A549 (cell line): ENCODE results near the gene BRMS1. TPM values are rescaled to one million over a fixed set of nuclear protein-coding genes. Genes with fewer than 3 reads are reported as not detected.

ENCODE experiments used
- ATAC-seq, 2 experiments: fragments of 200-7000 bp in 1 of 2; fragments of >200 bp in 1 of 2; cut with Nextera tagmentation in 1 of 2; cut with Tn5 transposase in 1 of 2; 3 replicates each; pipeline versions ENCODE4 v1.8.0 to v1.9.1; 2018 to 2020; ENCODE audit warnings: mild to moderate bottlenecking in 1 of 2, moderate library complexity in 1 of 2
- CTCF ChIA-PET: fragments of 300-600 bp; sonication (Branson Sonifier 250); formaldehyde crosslinking; extraction: SDS; loops from one replicate; lab custom pipeline; 2021; ENCODE audit warnings: antibody characterized with exemption, inconsistent platforms; lab: Yijun Ruan, JAX
- POLR2A ChIA-PET: fragments of 350-600 bp; formaldehyde crosslinking; extraction: SDS; loops from one replicate; lab custom pipeline; 2021; ENCODE audit warnings: antibody characterized with exemption, inconsistent platforms; lab: Yijun Ruan, JAX
- DNase-seq, 2 experiments: peaks; one replicate each; pipeline versions ENCODE4 v3.0.0 to v3.0.0-alpha.2; 2011 to 2016; ENCODE audit warnings: low read depth in 1 of 2, low spot score in 1 of 2
- FAIRE-seq: peaks from 2 replicates; lab custom pipeline; 2011; peaks lifted over from hg19 to GRCh38; lab: Jason Lieb, UNC
- H3K27ac ChIP-seq, 2 experiments: fragments of >200 bp; sonication (Bioruptor Twin); formaldehyde crosslinking; 3 replicates each; pipeline ENCODE4 v1.5.1; 2016 to 2017
- H3K4me1 ChIP-seq: fragments of >200 bp; sonication (Bioruptor Twin); formaldehyde crosslinking; 3 replicates; pipeline ENCODE4 v1.6.1; 2016
- H3K4me2 ChIP-seq: fragments of >200 bp; sonication (Bioruptor Twin); formaldehyde crosslinking; 3 replicates; pipeline ENCODE4 v1.6.1; 2016
- H3K4me3 ChIP-seq: fragments of >200 bp; sonication (Bioruptor Twin); formaldehyde crosslinking; 3 replicates; pipeline ENCODE4 v1.5.1; 2016
- H3K9me3 ChIP-seq: fragments of >200 bp; sonication (Bioruptor Twin); formaldehyde crosslinking; 3 replicates; pipeline ENCODE4 v1.6.1; 2016
- EHMT2 ChIP-seq: fragments of 200-600 bp; sonication (generic); IDR thresholded peaks from 2 replicates; pipeline ENCODE4 v1.6.1; 2016; ENCODE audit warnings: antibody characterized with exemption, low read depth, mild to moderate bottlenecking, moderate library complexity
- FOSL2 ChIP-seq, 2 experiments: fragments of 450-650 bp in 1 of 2; fragments of >200 bp in 1 of 2; sonication (Bioruptor Twin) in 1 of 2; formaldehyde crosslinking; IDR thresholded peaks; 2 replicates each; pipeline versions ENCODE4 v1.5.0 to v1.6.1; 2016 to 2020; ENCODE audit warnings: mild to moderate bottlenecking in 1 of 2, moderate library complexity in 1 of 2
- FOXS1 ChIP-seq: fragments of 250-450 bp; sonication (Bioruptor Pico); IDR thresholded peaks from 2 replicates; pipeline ENCODE4 v1.5.0; 2020; ENCODE audit warnings: mild to moderate bottlenecking, moderate library complexity
- GATA3 ChIP-seq: IDR thresholded peaks from 2 replicates; pipeline ENCODE4 v1.6.1; 2012; ENCODE audit warnings: borderline replicate concordance
- HEYL ChIP-seq: fragments of 250-450 bp; sonication (Bioruptor Pico); IDR thresholded peaks from 2 replicates; pipeline ENCODE4 v1.8.0; 2021; ENCODE audit warnings: mild to moderate bottlenecking, moderate library complexity
- HOXB5 ChIP-seq: fragments of 250-450 bp; sonication (Bioruptor Pico); IDR thresholded peaks from 2 replicates; pipeline ENCODE4 v1.5.0; 2020; ENCODE audit warnings: mild to moderate bottlenecking, moderate library complexity
- JUN ChIP-seq, 2 experiments: fragments of >200 bp; sonication (Bioruptor Twin); formaldehyde crosslinking; IDR thresholded peaks; 2 replicates in 1 of 2; 3 replicates in 1 of 2; pipeline ENCODE4 v1.6.1; 2016 to 2017
- KDM1A ChIP-seq: fragments of 200-600 bp; sonication (generic); IDR thresholded peaks from 2 replicates; pipeline ENCODE4 v1.6.1; 2016; ENCODE audit warnings: low read depth, mild to moderate bottlenecking
- MAFK ChIP-seq: fragments of 450-650 bp; IDR thresholded peaks from 2 replicates; pipeline ENCODE4 v1.6.1; 2014; ENCODE audit not compliant: partially characterized antibody
- POLR2AphosphoS2 ChIP-seq: conservative IDR thresholded peaks from 2 replicates; pipeline ENCODE4 v1.6.1; 2012; ENCODE audit warnings: low read length, improper control_type of control experiment, inconsistent platforms
- RARB ChIP-seq: fragments of 250-450 bp; sonication (Bioruptor Pico); IDR thresholded peaks from 2 replicates; pipeline ENCODE4 v1.8.0; 2021; ENCODE audit warnings: mild to moderate bottlenecking, moderate library complexity
- RFX5 ChIP-seq: fragments of 450-650 bp; IDR thresholded peaks from 2 replicates; pipeline ENCODE4 v1.7.1; 2014; ENCODE audit warnings: antibody characterized with exemption, mild to moderate bottlenecking, moderate library complexity
- RNF2 ChIP-seq: fragments of 200-600 bp; sonication (generic); IDR thresholded peaks from 2 replicates; pipeline ENCODE4 v1.6.1; 2016; ENCODE audit warnings: low read depth, mild to moderate bottlenecking, antibody characterized with exemption, moderate library complexity, borderline replicate concordance
- TFCP2L1 ChIP-seq: fragments of 250-450 bp; sonication (Bioruptor Pico); IDR thresholded peaks from 2 replicates; pipeline ENCODE4 v1.5.0; 2021; ENCODE audit warnings: mild to moderate bottlenecking
- TP53 ChIP-seq: fragments of 250-450 bp; sonication (Bioruptor Pico); IDR thresholded peaks from 2 replicates; pipeline ENCODE4 v1.5.0; 2021; ENCODE audit warnings: mild to moderate bottlenecking, moderate library complexity
- ZFP36 ChIP-seq: fragments of 450-650 bp; IDR thresholded peaks from 2 replicates; pipeline ENCODE4 v1.6.1; 2014; ENCODE audit warnings: borderline replicate concordance; ENCODE audit not compliant: partially characterized antibody
- ZSCAN20 ChIP-seq: fragments of 250-450 bp; sonication (Bioruptor Pico); IDR thresholded peaks from 2 replicates; pipeline ENCODE4 v1.8.0; 2022; ENCODE audit warnings: mild to moderate bottlenecking, moderate library complexity
- WGBS: methylation state at CpG from one replicate; pipeline ENCODE4 v1.1.6; 2017; ENCODE audit errors: missing lambda C conversion rate; 5-methylcytosine and 5-hydroxymethylcytosine counted together
- polyA plus RNA-seq, 4 experiments: library from polyadenylated mRNA; depleted of rRNA in 3 of 4; stranded (reverse); fragments of >200 nt; fragmentation: RNase III in 1 of 4; extraction: RNeasy Plus Mini Kit Qiagen cat#74134 plus additional on column Dnase treatment in 1 of 4; gene quantifications; 2 replicates in 3 of 4; 3 replicates in 1 of 4; pipeline ENCODE4 v1.2.3, GENCODE V29; 2011 to 2017
- TF ChIP-seq, protein P1 (sequence below): fragments of 450-650 bp; IDR thresholded peaks from 2 replicates; pipeline ENCODE4 v1.6.1; 2014; ENCODE audit warnings: antibody characterized with exemption
- TF ChIP-seq, protein P2 (sequence below): fragments of 200-600 bp; sonication (generic); IDR thresholded peaks from 2 replicates; pipeline ENCODE4 v1.6.1; 2016; ENCODE audit warnings: antibody characterized with exemption, mild to moderate bottlenecking, moderate library complexity
- TF ChIP-seq, protein P3 (sequence below): IDR thresholded peaks from 2 replicates; pipeline ENCODE4 v1.6.1; 2012
- TF ChIP-seq, protein P4 (sequence below): fragments of >200 bp; sonication (Bioruptor Twin); formaldehyde crosslinking; IDR thresholded peaks from 3 replicates; pipeline ENCODE4 v1.6.1; 2016
- TF ChIP-seq, protein P5 (sequence below): IDR thresholded peaks from 2 replicates; pipeline ENCODE4 v1.6.1; 2012
- TF ChIP-seq, protein P6 (sequence below): fragments of 250-450 bp; sonication (Bioruptor Pico); IDR thresholded peaks from 2 replicates; pipeline ENCODE4 v1.5.0; 2020; ENCODE audit warnings: low read depth, mild to moderate bottlenecking, moderate library complexity
- TF ChIP-seq, protein P7 (sequence below): fragments of >200 bp; sonication (Bioruptor Twin); formaldehyde crosslinking; IDR thresholded peaks from 3 replicates; pipeline ENCODE4 v1.5.1; 2016

Gene BRMS1
- polyA plus RNA-seq, 2 of the 4 experiments (the other 2 are of a cell fraction): 56.2 to 90.8 TPM

DNA sequence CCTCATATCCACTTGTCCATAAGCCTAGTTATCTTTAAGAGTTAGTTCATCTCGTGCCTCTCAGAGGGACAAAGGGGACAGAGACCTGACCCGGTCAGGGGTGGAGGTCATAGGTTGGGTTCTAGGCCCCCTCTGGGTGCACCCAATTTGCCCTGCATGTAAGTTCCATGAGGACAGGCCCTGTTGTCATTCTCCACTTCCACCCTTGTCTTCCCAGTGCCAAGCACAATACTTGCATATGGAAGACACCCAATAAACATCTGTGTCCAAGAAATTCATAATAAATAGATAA, 54.6 kb downstream of the BRMS1 start:
- FAIRE-seq: no peak
- ChIA-PET POLR2A (no interaction called here), CTCF (interaction anchor here (0.6 to 8.3 kb wide), 4 partner anchors 9 to 98 kb away, joined by 3 to 63 read pairs (median 14); no protein-coding TSS in a partner anchor)
- Histone ChIP-seq H3K9me3 (no peaks in the 10 kb centered on the region), H3K4me1 (peaks cover 20% of the 10 kb centered on the region), H3K4me2 (peak overlapping the region; percentile 91), H3K4me3 (0 out of 3 replicates have a peak overlapping the region, but pooled peaks have one; percentile 86), H3K27ac (no peak overlapping the region; a peak in 2 of 6 replicates)
- no peak for ATAC-seq
- WGBS: 85% methylated on average over 2 of the region's 2 CpGs
- TF ChIP-seq EHMT2: peak; percentile 55; the same call in 1 of the 2 replicates
- TF ChIP-seq HOXB5 (CRISPR knock-in tag): no peak
- TF ChIP-seq MAFK: no peak
- DNase-seq: no peak

DNA sequence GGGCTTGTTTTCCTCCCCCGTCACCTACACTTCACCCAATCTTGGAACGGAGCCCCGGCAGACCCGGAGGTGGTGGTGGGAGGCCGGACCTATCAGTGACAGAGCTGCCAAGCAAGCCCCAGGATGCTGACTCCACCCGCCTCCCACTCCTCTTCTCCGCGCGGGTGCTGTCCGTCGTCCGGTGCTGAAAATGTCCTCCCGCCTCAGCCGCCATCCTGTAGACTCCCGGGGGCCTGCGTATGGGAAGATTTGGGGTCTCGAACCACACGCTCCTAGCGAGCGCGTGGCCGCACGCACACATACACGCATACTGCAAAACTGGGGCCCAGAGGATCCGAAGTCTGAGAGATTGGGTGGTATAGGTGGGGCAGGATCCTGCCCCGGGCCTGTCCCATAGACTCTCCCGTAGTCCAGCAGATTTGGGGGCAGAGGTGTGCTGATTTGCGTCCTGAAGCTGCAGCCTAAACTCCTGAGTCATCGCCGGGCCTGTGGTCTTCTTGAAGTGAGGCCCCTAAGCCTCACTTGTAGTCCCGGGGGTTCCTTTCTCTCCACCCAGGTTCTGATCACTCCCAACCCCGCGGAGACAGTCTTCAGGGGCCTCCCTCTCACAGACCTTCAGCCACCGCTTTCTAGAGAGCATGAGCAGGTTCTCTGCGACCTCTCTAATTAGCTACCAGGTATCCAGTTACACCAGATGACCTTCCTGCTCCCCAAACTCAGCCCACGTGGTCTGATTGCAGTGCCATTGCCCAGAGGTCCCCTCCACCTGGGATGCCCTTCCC, 55.2 kb downstream of the BRMS1 start:
- H3K9me3 ChIP-seq: no peaks in the 10 kb centered on the region
- peak overlapping the region; percentile 91 for H3K4me2 ChIP-seq
- DNase-seq (peak in 1 of 2 experiments; percentile 60), ATAC-seq (peak; percentile 41 to 58), FAIRE-seq (no peak)
- WGBS: 19% methylated on average over 33 of the region's 36 CpGs
- peak overlapping the region; percentile 79 to 88 for H3K27ac ChIP-seq
- CTCF ChIA-PET: interaction anchor here (0.6 to 8.3 kb wide), 10 partner anchors 8 to 140 kb away, joined by 3 to 63 read pairs (median 4); partner anchors contain the start of gene RIN1
- peak overlapping the region; percentile 86 for H3K4me3 ChIP-seq
- POLR2A ChIA-PET: interaction anchor here (0.5 to 1.5 kb wide), 8 partner anchors 9 to 236 kb away, joined by 3 to 10 read pairs (median 4); partner anchors contain the start of genes BRMS1, NPAS4 and RIN1
- peaks cover 20% of the 10 kb centered on the region for H3K4me1 ChIP-seq
- peak; percentile 91 for TF ChIP-seq EHMT2
- TF ChIP-seq, protein P1, sequence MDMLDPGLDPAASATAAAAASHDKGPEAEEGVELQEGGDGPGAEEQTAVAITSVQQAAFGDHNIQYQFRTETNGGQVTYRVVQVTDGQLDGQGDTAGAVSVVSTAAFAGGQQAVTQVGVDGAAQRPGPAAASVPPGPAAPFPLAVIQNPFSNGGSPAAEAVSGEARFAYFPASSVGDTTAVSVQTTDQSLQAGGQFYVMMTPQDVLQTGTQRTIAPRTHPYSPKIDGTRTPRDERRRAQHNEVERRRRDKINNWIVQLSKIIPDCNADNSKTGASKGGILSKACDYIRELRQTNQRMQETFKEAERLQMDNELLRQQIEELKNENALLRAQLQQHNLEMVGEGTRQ: no peak
- TF ChIP-seq, protein P2, sequence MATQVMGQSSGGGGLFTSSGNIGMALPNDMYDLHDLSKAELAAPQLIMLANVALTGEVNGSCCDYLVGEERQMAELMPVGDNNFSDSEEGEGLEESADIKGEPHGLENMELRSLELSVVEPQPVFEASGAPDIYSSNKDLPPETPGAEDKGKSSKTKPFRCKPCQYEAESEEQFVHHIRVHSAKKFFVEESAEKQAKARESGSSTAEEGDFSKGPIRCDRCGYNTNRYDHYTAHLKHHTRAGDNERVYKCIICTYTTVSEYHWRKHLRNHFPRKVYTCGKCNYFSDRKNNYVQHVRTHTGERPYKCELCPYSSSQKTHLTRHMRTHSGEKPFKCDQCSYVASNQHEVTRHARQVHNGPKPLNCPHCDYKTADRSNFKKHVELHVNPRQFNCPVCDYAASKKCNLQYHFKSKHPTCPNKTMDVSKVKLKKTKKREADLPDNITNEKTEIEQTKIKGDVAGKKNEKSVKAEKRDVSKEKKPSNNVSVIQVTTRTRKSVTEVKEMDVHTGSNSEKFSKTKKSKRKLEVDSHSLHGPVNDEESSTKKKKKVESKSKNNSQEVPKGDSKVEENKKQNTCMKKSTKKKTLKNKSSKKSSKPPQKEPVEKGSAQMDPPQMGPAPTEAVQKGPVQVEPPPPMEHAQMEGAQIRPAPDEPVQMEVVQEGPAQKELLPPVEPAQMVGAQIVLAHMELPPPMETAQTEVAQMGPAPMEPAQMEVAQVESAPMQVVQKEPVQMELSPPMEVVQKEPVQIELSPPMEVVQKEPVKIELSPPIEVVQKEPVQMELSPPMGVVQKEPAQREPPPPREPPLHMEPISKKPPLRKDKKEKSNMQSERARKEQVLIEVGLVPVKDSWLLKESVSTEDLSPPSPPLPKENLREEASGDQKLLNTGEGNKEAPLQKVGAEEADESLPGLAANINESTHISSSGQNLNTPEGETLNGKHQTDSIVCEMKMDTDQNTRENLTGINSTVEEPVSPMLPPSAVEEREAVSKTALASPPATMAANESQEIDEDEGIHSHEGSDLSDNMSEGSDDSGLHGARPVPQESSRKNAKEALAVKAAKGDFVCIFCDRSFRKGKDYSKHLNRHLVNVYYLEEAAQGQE: peak; percentile 98
- 0 out of 2 replicates have a peak, but pooled peaks have one; percentile 5 for TF ChIP-seq GATA3
- TF ChIP-seq, protein P3, sequence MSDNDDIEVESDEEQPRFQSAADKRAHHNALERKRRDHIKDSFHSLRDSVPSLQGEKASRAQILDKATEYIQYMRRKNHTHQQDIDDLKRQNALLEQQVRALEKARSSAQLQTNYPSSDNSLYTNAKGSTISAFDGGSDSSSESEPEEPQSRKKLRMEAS: 0 out of 2 replicates have a peak, but pooled peaks have one; percentile 9
- TF ChIP-seq ZSCAN20: peak; percentile 48; the same call in 1 of the 2 replicates
- TF ChIP-seq RFX5: no peak
- 0 out of 2 replicates have a peak, but pooled peaks have one; percentile 44 for TF ChIP-seq KDM1A
- no peak for TF ChIP-seq ZFP36
- TF ChIP-seq HEYL (CRISPR knock-in tag): no peak
- no peak for TF ChIP-seq FOSL2 (IDR thresholded peaks at IDR 0.05)
- no peak for TF ChIP-seq FOSL2 (CRISPR knock-in tag; IDR thresholded peaks at IDR 0.05)
- TF ChIP-seq, protein P4, sequence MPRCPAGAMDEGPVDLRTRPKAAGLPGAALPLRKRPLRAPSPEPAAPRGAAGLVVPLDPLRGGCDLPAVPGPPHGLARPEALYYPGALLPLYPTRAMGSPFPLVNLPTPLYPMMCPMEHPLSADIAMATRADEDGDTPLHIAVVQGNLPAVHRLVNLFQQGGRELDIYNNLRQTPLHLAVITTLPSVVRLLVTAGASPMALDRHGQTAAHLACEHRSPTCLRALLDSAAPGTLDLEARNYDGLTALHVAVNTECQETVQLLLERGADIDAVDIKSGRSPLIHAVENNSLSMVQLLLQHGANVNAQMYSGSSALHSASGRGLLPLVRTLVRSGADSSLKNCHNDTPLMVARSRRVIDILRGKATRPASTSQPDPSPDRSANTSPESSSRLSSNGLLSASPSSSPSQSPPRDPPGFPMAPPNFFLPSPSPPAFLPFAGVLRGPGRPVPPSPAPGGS: no peak
- TF ChIP-seq FOXS1 (CRISPR knock-in tag): no peak
- 0 out of 5 replicates have a peak, but pooled peaks of 1 of the 2 experiments have one; percentile 7 for TF ChIP-seq JUN (IDR thresholded peaks at IDR 0.05)
- TF ChIP-seq POLR2AphosphoS2: no peak
- TF ChIP-seq RARB (CRISPR knock-in tag): no peak
- TF ChIP-seq RNF2: no peak
- TF ChIP-seq, protein P5, sequence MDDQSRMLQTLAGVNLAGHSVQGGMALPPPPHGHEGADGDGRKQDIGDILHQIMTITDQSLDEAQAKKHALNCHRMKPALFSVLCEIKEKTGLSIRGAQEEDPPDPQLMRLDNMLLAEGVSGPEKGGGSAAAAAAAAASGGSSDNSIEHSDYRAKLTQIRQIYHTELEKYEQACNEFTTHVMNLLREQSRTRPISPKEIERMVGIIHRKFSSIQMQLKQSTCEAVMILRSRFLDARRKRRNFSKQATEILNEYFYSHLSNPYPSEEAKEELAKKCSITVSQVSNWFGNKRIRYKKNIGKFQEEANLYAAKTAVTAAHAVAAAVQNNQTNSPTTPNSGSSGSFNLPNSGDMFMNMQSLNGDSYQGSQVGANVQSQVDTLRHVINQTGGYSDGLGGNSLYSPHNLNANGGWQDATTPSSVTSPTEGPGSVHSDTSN: no peak
- TF ChIP-seq, protein P6, sequence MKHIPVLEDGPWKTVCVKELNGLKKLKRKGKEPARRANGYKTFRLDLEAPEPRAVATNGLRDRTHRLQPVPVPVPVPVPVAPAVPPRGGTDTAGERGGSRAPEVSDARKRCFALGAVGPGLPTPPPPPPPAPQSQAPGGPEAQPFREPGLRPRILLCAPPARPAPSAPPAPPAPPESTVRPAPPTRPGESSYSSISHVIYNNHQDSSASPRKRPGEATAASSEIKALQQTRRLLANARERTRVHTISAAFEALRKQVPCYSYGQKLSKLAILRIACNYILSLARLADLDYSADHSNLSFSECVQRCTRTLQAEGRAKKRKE (CRISPR knock-in tag): no peak
- TF ChIP-seq TFCP2L1: 0 out of 2 replicates have a peak, but pooled peaks have one; percentile 31
- no peak for TF ChIP-seq TP53 (CRISPR knock-in tag)
- TF ChIP-seq, protein P7, sequence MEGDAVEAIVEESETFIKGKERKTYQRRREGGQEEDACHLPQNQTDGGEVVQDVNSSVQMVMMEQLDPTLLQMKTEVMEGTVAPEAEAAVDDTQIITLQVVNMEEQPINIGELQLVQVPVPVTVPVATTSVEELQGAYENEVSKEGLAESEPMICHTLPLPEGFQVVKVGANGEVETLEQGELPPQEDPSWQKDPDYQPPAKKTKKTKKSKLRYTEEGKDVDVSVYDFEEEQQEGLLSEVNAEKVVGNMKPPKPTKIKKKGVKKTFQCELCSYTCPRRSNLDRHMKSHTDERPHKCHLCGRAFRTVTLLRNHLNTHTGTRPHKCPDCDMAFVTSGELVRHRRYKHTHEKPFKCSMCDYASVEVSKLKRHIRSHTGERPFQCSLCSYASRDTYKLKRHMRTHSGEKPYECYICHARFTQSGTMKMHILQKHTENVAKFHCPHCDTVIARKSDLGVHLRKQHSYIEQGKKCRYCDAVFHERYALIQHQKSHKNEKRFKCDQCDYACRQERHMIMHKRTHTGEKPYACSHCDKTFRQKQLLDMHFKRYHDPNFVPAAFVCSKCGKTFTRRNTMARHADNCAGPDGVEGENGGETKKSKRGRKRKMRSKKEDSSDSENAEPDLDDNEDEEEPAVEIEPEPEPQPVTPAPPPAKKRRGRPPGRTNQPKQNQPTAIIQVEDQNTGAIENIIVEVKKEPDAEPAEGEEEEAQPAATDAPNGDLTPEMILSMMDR: no peak
